Mesenchymal stem cell (in vitro differentiated cells and primary cell): ENCODE measurements around the gene HOXB2.

Experiments used
- DNase-seq: peaks from one replicate; pipeline ENCODE4 v3.0.0-alpha.2; 2013
- H2AFZ ChIP-seq: one replicate; pipeline ENCODE4 v1.6.1; 2013; ENCODE audit warnings: low read depth, mild to moderate bottlenecking, control low read depth, inconsistent platforms, low read length, moderate library complexity
- H2AK5ac ChIP-seq: 2 replicates; pipeline ENCODE4 v1.6.1; 2013; ENCODE audit warnings: low read length, moderate library complexity, mild to moderate bottlenecking, inconsistent platforms; ENCODE audit not compliant: severe bottlenecking
- H2BK120ac ChIP-seq: one replicate; pipeline ENCODE4 v1.6.1; 2013; ENCODE audit warnings: low read depth, mild to moderate bottlenecking, inconsistent platforms, low read length, moderate library complexity
- H2BK12ac ChIP-seq, 2 experiments: one replicate each; pipeline ENCODE4 v1.6.1; 2013; ENCODE audit warnings: inconsistent platforms in 2 of 2, low read length in 2 of 2, mild to moderate bottlenecking in 2 of 2, moderate library complexity in 2 of 2, control low read depth in 1 of 2
- H2BK15ac ChIP-seq: one replicate; pipeline ENCODE4 v1.6.1; 2013; ENCODE audit warnings: mild to moderate bottlenecking, low read depth, inconsistent platforms; ENCODE audit not compliant: poor library complexity, severe bottlenecking
- H2BK5ac ChIP-seq: 2 replicates; pipeline ENCODE4 v1.6.1; 2013; ENCODE audit warnings: low read depth, mild to moderate bottlenecking, low read length, control low read depth, inconsistent platforms; ENCODE audit not compliant: poor library complexity, severe bottlenecking
- H3K14ac ChIP-seq, 2 experiments: one replicate each; pipeline ENCODE4 v1.6.1; 2013; ENCODE audit warnings: inconsistent platforms in 2 of 2, low read length in 2 of 2, control low read depth in 1 of 2, mild to moderate bottlenecking in 1 of 2, moderate library complexity in 1 of 2
- H3K18ac ChIP-seq, 2 experiments: one replicate each; pipeline ENCODE4 v1.6.1; 2013; ENCODE audit warnings: inconsistent platforms in 2 of 2, low read length in 2 of 2, control low read depth in 1 of 2, low read depth in 1 of 2, mild to moderate bottlenecking in 1 of 2
- H3K23ac ChIP-seq, 2 experiments: one replicate each; pipeline ENCODE4 v1.6.1; 2013; ENCODE audit warnings: inconsistent platforms in 2 of 2, low read length in 2 of 2, mild to moderate bottlenecking in 2 of 2, moderate library complexity in 2 of 2, control low read depth in 1 of 2
- H3K27ac ChIP-seq: 2 replicates; pipeline ENCODE4 v1.5.1; 2013; ENCODE audit warnings: mild to moderate bottlenecking, moderate library complexity, low read length, control low read depth, inconsistent platforms; ENCODE audit not compliant: poor library complexity, severe bottlenecking
- H3K27me3 ChIP-seq, 2 experiments: 2 replicates each; pipeline versions ENCODE4 v1.6.1 to v1.7.0; 2013; ENCODE audit warnings: low read length in 2 of 2, mild to moderate bottlenecking in 2 of 2, moderate library complexity in 2 of 2, control low read depth in 1 of 2, inconsistent platforms in 1 of 2; ENCODE audit not compliant: control insufficient read depth in 1 of 2, insufficient read depth in 1 of 2
- H3K36me3 ChIP-seq, 2 experiments: 2 replicates each; pipeline versions ENCODE4 v1.6.1 to v1.7.0; 2013; ENCODE audit warnings: low read length in 2 of 2, control low read depth in 1 of 2, inconsistent platforms in 1 of 2, low read depth in 1 of 2, mild to moderate bottlenecking in 1 of 2; ENCODE audit not compliant: insufficient read depth in 2 of 2, control insufficient read depth in 1 of 2
- H3K4ac ChIP-seq, 2 experiments: one replicate each; pipeline ENCODE4 v1.6.1; 2013; ENCODE audit warnings: inconsistent platforms in 2 of 2, low read length in 2 of 2, mild to moderate bottlenecking in 2 of 2, moderate library complexity in 2 of 2, control low read depth in 1 of 2, low read depth in 1 of 2
- H3K4me1 ChIP-seq: 2 replicates; pipeline ENCODE4 v1.6.1; 2013; ENCODE audit warnings: low read depth, low read length, control low read depth; ENCODE audit not compliant: control insufficient read depth, insufficient read depth
- H3K4me2 ChIP-seq: 2 replicates; pipeline ENCODE4 v1.6.1; 2013; ENCODE audit warnings: low read length, mild to moderate bottlenecking, inconsistent platforms; ENCODE audit not compliant: poor library complexity, severe bottlenecking
- H3K4me3 ChIP-seq, 2 experiments: 2 replicates each; pipeline versions ENCODE4 v1.5.1 to v1.7.0; 2013; ENCODE audit warnings: low read length in 2 of 2, mild to moderate bottlenecking in 2 of 2, control low read depth in 1 of 2, low read depth in 1 of 2; ENCODE audit not compliant: insufficient read depth in 1 of 2
- H3K79me1 ChIP-seq: replicated peaks from 2 replicates; pipeline ENCODE4 v1.6.1; 2013; ENCODE audit warnings: mild to moderate bottlenecking, control low read depth, low read length, inconsistent platforms; ENCODE audit not compliant: poor library complexity, severe bottlenecking
- H3K9ac ChIP-seq: 2 replicates; pipeline ENCODE4 v1.7.0; 2013; ENCODE audit warnings: mild to moderate bottlenecking, low read length, moderate library complexity
- H3K9me3 ChIP-seq: 2 replicates; pipeline ENCODE4 v1.7.0; 2013; ENCODE audit warnings: mild to moderate bottlenecking, low read length; ENCODE audit not compliant: control insufficient read depth
- H4K8ac ChIP-seq: one replicate; pipeline ENCODE4 v1.6.1; 2013; ENCODE audit warnings: inconsistent platforms, mild to moderate bottlenecking, low read length, moderate library complexity
- H4K91ac ChIP-seq: one replicate; pipeline ENCODE4 v1.6.1; 2013; ENCODE audit warnings: mild to moderate bottlenecking, low read length, inconsistent platforms
- WGBS: methylation state at CpG from one replicate; pipeline ENCODE4 v1.1.7; 2013; ENCODE audit warnings: mixed read lengths; 5-methylcytosine and 5-hydroxymethylcytosine counted together

HOXB2 gene

GRCh38 chr17:48499735-48500434 lies 45.0 kb downstream of the HOXB2 start:
- H3K4me2 ChIP-seq, result no peak overlapping the region
- H3K9ac ChIP-seq, result no peak overlapping the region
- peaks cover 3% of the 10 kb centered on the region for H3K4me1 ChIP-seq
- H3K14ac ChIP-seq, result no peak overlapping the region
- no peak overlapping the region for H2AK5ac ChIP-seq
- H3K36me3 ChIP-seq, result no peaks in the 10 kb centered on the region
- H2BK5ac ChIP-seq, result no peak overlapping the region
- peak overlapping the region; percentile 82 for H4K8ac ChIP-seq
- no peak overlapping the region for H4K91ac ChIP-seq
- H3K18ac ChIP-seq, result peak overlapping the region; percentile 13 to 55
- H3K4me3 ChIP-seq, result no peak overlapping the region
- WGBS, result 78% methylated on average over 2 of the region's 5 CpGs
- no peaks in the 10 kb centered on the region for H3K79me1 ChIP-seq
- H2AFZ ChIP-seq, result no peak overlapping the region
- peak overlapping the region in 1 of 2 experiments; percentile 7 for H2BK12ac ChIP-seq
- H2BK15ac ChIP-seq, result peak overlapping the region; percentile 57
- DNase-seq, result peak; percentile 71
- H3K9me3 ChIP-seq, result no peaks in the 10 kb centered on the region
- H2BK120ac ChIP-seq, result peak overlapping the region; percentile 82
- H3K27ac ChIP-seq, result no peak overlapping the region
- H3K23ac ChIP-seq, result no peak overlapping the region
- no peaks in the 10 kb centered on the region for H3K27me3 ChIP-seq
- no peak overlapping the region for H3K4ac ChIP-seq

- WGBS, result no CpG with 5 or more reads among the region's 3 CpGs
- no peaks in the 10 kb centered on the region for H3K9me3 ChIP-seq
- H3K4me1 ChIP-seq, result peaks cover 3% of the 10 kb centered on the region
- H4K8ac ChIP-seq, result no peak overlapping the region
- DNase-seq, result peak; percentile 79
- no peak overlapping the region for H2BK5ac ChIP-seq
- no peak overlapping the region for H3K18ac ChIP-seq
- H3K9ac ChIP-seq, result no peak overlapping the region
- H2AFZ ChIP-seq, result no peak overlapping the region
- no peaks in the 10 kb centered on the region for H3K79me1 ChIP-seq
- H2BK12ac ChIP-seq, result no peak overlapping the region
- no peak overlapping the region for H2AK5ac ChIP-seq
- no peak overlapping the region for H3K14ac ChIP-seq
- no peak overlapping the region for H3K4ac ChIP-seq
- no peak overlapping the region for H3K4me2 ChIP-seq
- H3K4me3 ChIP-seq, result no peak overlapping the region
- H3K23ac ChIP-seq, result no peak overlapping the region
- no peak overlapping the region for H4K91ac ChIP-seq
- H2BK15ac ChIP-seq, result no peak overlapping the region
- no peaks in the 10 kb centered on the region for H3K36me3 ChIP-seq
- no peaks in the 10 kb centered on the region for H3K27me3 ChIP-seq
- H3K27ac ChIP-seq, result no peak overlapping the region
- H2BK120ac ChIP-seq, result no peak overlapping the region
Observed at GRCh38 chr17:48499248-48499647, 45.7 kb downstream of the HOXB2 start.

GRCh38 chr17:48498164-48498850 lies 46.6 kb downstream of the HOXB2 start:
- peak overlapping the region; percentile 45 for H2BK120ac ChIP-seq
- peak overlapping the region; percentile 5 for H4K8ac ChIP-seq
- 58% methylated on average over 6 of the region's 6 CpGs for WGBS
- H3K4me3 ChIP-seq, result no peak overlapping the region
- peak overlapping the region; percentile 40 to 47 for H3K4ac ChIP-seq
- H3K4me1 ChIP-seq, result peaks cover 3% of the 10 kb centered on the region
- H3K9ac ChIP-seq, result no peak overlapping the region
- peak; percentile 59 for DNase-seq
- no peak overlapping the region for H3K27ac ChIP-seq
- H2AK5ac ChIP-seq, result no peak overlapping the region
- no peaks in the 10 kb centered on the region for H3K27me3 ChIP-seq
- peak overlapping the region; percentile 64 to 67 for H3K18ac ChIP-seq
- no peak overlapping the region for H4K91ac ChIP-seq
- no peak overlapping the region for H2AFZ ChIP-seq
- H3K4me2 ChIP-seq, result no peak overlapping the region
- H2BK5ac ChIP-seq, result no peak overlapping the region
- no peak overlapping the region for H3K14ac ChIP-seq
- H3K9me3 ChIP-seq, result no peaks in the 10 kb centered on the region
- H2BK12ac ChIP-seq, result peak overlapping the region; percentile 48 to 69
- peaks cover 2% of the 10 kb centered on the region for H3K79me1 ChIP-seq
- H3K36me3 ChIP-seq, result no peaks in the 10 kb centered on the region
- peak overlapping the region; percentile 74 for H2BK15ac ChIP-seq
- no peak overlapping the region for H3K23ac ChIP-seq

DNA sequence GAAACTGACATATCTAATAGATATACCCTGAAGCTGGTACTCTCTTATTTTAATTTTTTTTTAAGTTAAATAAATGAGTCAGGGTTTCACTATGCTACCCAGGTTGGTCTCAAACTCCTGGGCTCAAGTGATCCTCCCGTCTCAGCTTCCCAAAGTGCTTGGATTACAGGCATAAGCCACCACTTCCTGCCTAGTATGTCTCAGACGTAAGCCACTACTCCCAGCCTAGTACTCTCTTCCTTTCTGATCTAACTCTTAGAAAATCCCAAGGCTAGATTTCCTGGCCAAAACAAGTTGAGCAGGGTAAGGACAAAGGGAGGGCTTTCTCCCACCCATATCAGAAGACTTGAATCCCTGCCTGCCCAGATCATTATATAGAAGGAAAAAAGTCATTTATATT lies 47.8 kb downstream of the HOXB2 start:
- peaks cover 12% of the 10 kb centered on the region for H3K4me1 ChIP-seq
- no peak overlapping the region for H3K4me3 ChIP-seq
- H3K23ac ChIP-seq, result no peak overlapping the region
- 0% methylated on average over 1 of the region's 2 CpGs for WGBS
- H3K27ac ChIP-seq, result no peak overlapping the region
- no peak overlapping the region for H3K14ac ChIP-seq
- H2BK12ac ChIP-seq, result no peak overlapping the region
- no peak overlapping the region for H2AK5ac ChIP-seq
- peak; percentile 86 for DNase-seq
- H3K27me3 ChIP-seq, result no peaks in the 10 kb centered on the region
- H4K91ac ChIP-seq, result no peak overlapping the region
- H3K9ac ChIP-seq, result no peak overlapping the region
- H3K79me1 ChIP-seq, result peaks cover 7% of the 10 kb centered on the region
- no peak overlapping the region for H2AFZ ChIP-seq
- H3K18ac ChIP-seq, result no peak overlapping the region
- H3K4ac ChIP-seq, result no peak overlapping the region
- H4K8ac ChIP-seq, result no peak overlapping the region
- H2BK120ac ChIP-seq, result peak overlapping the region; percentile 42
- no peak overlapping the region for H2BK15ac ChIP-seq
- no peak overlapping the region for H2BK5ac ChIP-seq
- H3K36me3 ChIP-seq, result no peaks in the 10 kb centered on the region
- no peak overlapping the region for H3K4me2 ChIP-seq
- H3K9me3 ChIP-seq, result no peaks in the 10 kb centered on the region
